ENCODE measurements around the gene ABLIM1.

The ABLIM1 gene

GRCh38 chr10:114542373-114542772, 115.7 kb downstream of the ABLIM1 start:
- no peak for DNase-seq

DNA sequence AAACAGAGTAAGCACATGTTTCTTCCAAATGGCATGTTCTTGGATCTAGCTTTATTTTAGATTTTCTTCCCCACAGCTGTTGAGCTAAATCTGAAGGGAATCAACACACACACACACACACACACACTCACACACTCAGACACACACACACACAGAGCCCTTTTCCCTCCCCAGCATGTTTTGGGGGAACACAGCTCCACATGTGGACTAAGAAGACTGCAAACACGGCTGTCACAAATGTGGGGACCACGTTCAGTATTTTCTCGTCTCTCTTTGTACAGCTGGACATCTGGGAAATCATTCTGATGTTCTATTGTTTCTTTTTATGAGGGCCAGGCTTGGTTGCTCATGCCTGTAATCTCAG, 116.3 kb downstream of the ABLIM1 start:
- no peak for DNase-seq

DNA sequence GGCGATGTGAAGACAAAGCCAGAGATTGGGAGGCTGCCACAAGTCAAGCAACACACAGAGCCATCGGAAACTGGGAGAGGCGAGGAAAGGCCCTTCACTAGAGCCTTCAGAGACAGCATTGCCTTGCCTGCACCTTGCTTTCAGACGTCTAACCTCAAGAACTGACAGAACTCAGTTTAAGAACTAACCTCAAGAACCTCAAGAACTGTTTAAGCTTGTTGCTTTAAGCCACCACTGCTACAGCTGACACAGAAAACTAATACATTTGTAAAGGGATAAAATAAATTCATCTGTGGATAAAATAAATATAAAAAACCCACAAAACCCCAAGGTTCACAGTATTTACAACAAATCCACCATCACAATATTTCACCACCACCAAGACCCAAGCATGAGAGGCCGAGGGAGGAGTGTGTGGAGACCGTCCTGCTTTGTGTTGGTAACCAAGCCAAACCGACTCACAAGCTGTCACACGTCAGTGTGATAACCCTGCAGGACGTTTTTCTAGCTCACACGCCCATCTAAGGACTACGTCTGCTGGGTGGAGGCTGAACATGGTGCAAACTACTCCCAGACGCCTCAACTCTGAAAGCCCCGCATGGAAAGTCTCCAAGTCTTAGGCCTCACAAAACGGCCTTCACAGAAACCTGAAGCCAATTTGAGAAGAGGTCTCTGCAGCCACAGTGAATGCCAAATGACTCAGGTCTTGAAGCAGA, 116.8 kb downstream of the ABLIM1 start:
- no peak for DNase-seq

DNA sequence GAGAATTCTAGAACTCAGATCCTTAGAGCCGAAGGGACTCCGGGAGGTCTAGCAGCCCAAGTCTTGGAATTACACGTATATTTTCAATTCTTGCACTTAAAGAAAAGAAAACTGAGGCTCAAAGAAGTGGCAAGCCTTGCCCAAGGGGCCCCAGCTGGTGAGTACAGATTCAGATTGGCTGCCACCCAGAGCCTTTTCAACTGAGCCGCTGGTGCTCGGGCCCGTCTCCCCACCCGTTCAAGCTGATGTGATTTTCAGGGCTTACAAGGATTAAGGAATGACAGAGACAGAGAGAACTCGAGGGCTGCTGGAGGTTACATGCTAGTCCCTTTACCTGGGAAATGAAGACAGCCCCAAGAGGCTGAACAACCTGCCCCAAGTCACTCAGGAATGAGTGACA, 117.8 kb downstream of the ABLIM1 start:
- DNase-seq = no peak

GRCh38 chr10:114539623-114540022, 118.5 kb downstream of the ABLIM1 start:
- DNase-seq = no peak

DNA sequence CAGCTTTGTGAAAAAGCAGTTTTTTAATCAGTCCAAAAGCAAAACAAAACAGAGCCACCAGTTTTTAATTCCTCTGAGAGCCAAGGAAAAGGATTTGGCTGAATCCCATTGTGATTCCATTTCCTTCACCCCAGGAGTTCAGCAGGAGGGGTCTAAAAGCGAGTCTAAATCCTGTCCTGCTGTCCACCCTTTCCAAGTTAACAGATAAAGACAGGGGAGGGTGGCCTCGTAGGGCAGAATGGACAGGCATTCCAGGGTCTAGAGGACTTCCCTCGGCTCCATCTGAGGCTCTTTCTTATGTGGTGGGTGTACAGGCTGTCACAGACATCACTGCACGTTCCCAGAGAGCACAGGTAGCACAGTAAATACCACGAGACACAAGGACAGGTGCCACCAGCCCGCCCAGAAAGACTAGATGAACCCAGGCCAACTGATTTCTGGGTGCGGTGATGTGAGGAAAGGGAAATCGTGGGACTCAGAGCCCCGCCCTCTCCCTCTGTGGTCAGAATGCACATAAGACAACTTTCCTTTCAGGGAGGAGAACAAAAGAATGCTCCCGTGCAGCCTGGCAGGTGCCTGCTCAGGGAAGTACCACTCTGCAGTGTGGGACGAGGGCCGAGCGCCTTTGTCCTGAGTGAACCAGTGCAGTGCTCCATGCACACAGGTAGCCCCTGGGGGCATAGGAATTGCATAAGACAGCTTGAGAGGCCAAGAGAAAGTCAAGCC, 119.7 kb downstream of the ABLIM1 start:
- peak; percentile 76 for DNase-seq

GRCh38 chr10:114537736-114538135, 120.3 kb downstream of the ABLIM1 start:
- no peak for DNase-seq

GRCh38 chr10:114534571-114534981, 123.5 kb downstream of the ABLIM1 start:
- no peak for DNase-seq

- no peak for DNase-seq
Observed at GRCh38 chr10:114532226-114532625, 125.8 kb downstream of the ABLIM1 start.

DNA sequence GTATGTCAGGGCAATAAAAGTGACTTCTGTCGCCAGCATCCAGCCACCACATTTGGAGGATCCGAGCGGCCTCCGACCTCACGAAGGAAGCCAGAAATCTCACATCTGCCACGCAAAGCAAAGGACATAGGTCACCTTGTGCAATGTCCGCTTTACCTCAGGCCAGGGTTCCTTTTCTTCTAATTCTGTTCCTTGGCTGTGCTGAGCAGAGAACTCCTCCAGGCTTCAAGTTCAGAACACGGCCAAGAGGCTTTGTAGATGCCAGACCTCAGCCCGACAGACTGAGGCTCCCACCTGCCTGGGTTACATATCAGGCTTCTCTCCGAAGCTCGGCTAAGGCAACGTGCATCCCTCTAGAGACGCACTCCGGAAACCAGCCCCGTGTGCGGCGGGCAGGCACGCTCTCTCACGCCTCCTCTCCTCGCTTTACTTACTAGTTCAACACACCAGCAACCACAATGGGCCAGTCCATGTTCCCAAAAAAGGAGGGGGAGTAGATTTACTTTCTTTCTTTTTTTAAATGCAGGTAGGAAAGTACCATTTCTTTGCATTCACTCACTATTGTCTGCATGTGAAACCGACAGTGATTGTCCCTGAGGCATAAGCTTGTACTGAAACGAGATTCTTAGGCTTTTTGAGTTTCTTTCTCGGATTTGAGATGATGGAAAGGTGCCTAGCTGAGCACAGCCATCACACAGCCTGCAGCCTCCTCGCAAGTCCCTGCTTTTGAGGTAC, 131.4 kb downstream of the ABLIM1 start:
- peak; percentile 93 for DNase-seq

GRCh38 chr10:114526126-114526503, 132.0 kb downstream of the ABLIM1 start:
- DNase-seq = no peak

GRCh38 chr10:114525368-114525949, 132.6 kb downstream of the ABLIM1 start:
- DNase-seq = no peak

GRCh38 chr10:114523876-114524275, 134.2 kb downstream of the ABLIM1 start:
- no peak for DNase-seq

- no peak for DNase-seq
Observed at GRCh38 chr10:114521255-114521654, 136.8 kb downstream of the ABLIM1 start.

DNA sequence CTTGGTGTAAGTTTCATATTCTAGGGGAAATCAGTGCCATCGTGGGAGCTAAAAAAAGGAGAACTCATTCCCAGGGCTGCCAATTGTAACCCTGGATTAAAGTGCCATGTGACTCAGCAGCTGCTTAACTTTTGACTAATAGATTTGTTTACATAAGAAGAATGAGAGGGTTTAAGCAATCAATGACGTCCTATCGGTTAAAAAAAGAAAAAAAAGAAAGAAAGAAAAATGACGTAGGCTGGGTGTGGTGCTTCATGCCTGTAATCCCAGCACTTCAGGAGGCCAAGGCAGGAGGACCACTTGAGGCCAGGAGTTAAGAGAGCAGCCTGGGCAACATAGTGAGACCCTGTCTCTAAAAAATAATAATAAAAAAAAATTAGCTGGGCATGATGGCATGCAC, 137.6 kb downstream of the ABLIM1 start:
- DNase-seq = peak; percentile 86

- no peak for DNase-seq
Observed at GRCh38 chr10:114519756-114520293, 138.2 kb downstream of the ABLIM1 start.

DNA sequence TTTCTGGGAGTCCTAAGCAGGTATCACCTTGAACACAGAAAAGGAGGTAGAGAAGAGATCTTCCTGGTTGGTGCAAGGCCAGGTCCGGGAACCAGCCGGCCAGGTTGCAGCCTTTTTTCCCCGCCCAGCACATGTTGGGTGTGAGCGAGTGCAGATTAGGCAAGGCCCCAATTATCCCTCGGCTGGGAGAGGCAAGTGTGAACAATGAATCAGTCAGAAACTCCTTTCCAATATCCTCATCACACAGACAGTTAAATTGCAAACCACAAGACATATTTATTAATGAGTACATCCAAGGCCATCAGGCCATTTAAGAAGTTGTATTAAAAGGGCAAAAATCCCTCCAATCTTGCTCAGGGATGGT, 138.8 kb downstream of the ABLIM1 start:
- DNase-seq = no peak

DNA sequence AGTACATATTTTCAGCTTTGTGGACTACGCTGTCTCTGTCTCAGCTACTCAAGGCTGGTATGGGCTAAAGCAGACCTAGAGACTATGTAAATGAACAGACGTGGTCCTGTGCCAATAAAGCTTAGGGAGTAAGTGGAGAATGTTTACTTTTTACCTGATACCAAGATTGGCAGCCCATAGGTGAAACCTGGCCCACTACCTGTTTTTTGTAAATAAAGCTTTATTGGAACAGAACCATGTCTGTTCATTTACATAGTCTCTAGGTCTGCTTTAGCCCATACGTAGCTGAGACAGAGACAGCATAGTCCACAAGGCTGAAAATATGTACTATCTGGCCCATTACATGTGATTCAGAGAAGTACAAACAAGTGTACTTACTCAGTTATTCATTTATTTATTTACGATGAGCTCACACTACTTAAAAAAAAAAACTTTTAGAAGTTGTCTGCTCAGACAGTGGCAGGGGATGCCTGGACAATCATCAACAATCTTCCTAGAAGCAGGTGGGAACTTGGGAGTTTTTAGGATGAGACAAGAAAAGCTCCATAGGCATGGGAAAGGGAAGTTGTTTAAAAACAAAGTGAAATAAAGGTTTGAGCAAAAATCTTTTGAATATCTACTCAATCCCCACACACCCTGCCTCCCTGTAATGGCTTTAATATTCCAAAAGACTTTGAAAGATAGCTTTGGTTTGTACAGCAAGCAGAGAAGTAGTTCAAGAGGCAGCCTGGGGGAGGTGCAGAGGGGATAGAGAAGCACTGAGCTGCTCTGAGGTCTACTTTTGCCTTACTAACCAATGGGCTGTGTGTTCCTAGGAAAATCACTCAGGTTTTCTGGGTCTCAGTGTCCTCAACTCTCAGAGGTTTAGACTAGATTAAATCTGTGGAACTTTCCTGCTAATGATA, 139.4 kb downstream of the ABLIM1 start:
- no peak for DNase-seq

- no peak for DNase-seq
Observed at GRCh38 chr10:114517368-114518250, 140.5 kb downstream of the ABLIM1 start.

DNA sequence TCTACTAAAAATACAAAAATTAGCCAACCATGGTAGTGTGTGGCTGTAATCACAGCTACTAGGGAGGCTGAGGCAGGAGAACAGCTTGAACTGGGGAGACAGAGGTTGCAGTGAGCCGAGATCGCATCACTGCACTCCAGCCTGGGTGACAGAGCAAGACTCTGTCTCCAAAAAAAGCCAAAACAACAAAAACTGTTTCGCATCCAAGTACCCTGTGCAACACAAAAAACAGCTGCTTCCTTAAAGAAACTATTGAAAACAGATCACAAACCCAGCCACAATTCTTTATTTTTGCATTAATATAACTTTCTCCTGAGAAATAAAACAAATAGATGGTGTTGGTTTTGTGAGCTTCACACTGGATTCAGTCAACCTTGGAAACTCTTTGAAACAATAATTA, 141.7 kb downstream of the ABLIM1 start:
- DNase-seq = no peak

- DNase-seq = no peak
Observed at GRCh38 chr10:114515298-114515914, 142.7 kb downstream of the ABLIM1 start.

Data from DMS153 (cell line).